Measurements from ENCODE around the gene NEUROD2.

Gene NEUROD2

DNA sequence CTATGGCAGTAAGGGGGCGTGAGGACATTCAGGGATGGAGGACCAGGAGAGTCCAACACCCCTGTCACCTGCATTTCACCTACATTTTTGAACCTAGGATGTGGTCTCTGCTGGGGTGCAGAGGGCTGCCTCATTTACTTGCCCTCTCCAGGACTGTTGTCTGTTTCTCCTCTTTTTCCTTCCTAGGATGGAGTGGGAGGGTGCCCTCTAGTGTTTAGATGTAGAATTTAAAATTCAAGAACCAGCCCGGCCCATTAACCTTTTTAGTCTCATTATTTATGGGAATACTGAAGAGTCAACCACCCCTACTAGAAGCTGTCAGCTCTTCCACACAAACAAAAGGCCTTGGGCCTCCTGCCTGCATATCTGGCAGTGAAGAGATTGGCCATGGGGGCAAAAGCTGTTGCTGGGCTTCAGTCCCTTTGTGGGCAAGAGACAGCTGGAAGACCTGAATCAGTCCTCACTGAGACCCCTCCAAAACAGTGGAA lies 26.7 kb upstream of the NEUROD2 start:
- peak; percentile 46 for DNase-seq

DNA sequence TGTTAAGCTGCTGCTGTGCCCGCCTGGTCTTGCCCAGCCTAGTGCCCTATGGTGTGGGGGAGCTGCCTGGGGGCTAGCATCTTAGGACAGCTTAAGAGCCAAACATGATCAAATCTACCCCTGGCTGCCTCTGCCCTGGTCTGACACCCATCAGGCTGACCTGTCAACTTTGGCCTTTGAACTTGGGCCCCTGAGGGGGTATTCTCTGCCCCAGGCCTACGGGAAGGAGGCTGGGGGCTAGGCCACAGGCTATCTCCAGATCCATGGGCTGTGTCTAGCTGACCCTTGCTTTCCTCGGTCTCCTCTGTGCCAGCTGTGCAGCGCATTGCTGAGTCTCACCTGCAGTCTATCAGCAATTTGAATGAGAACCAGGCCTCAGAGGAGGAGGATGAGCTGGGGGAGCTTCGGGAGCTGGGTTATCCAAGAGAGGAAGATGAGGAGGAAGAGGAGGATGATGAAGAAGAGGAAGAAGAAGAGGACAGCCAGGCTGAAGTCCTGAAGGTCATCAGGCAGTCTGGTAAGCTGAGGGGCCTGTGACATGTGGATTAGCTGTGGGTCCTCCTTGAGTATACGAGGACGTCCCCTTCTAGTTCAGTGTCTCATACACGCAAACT lies 26.0 kb upstream of the NEUROD2 start:
- DNase-seq: no peak

DNA sequence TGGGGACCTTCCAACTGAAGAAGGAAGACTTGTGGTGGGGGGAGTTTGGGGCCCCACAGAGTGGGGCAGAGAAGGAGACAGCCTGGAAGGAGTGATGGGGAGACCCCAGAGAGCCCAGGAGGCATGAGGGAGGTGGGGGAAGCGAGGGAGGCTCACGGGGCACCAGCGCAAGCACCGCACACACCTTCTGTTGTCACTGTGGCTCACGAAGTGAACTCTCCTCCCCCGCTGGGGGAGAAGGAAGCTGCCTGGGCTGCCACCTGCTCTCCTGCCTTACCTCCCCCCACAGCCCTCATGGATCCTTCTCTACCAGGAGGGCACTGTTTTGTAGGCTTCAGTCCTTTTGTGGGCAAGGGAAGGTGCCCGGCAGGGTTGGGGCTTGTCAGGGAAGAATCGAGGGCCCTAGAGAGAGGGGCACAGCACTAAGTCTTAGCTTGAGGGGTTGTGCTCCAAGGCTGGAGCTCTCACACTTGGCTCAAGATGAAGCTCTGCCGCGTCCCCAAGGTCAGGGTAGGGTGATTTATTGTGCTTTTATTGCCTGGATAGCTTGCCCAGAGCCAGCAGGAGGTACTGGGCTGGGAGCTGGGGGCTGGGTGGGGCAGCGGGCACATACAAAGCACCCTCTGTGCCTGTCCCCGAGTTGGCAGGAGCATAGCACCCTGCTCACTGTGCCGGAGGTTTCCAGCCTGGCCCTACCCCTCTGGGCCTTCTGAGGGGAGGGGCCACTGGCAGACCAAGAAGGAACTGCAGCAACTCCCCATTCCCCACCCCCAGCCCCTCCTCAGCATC lies 24.6 kb upstream of the NEUROD2 start:
- no peak for DNase-seq

DNA sequence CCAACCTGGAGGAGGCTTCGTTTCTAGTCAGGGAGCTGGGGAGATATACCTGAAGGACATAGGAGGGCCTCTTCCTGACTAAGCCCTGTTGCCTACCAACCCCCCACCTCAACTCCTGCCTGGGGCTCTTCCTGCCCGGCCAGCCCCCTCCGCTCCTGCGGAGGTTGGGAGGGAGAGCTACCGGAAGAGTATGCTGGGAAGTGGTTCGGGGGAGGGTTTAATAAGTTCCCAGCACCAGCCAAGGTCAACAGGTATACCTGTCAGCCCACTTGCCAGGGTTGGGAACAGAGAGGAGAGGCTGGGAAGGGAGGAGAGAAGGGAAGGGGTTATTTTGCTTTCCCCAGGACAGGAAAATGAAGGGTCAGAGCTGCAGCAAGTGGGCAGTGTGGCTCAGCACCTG lies 23.7 kb upstream of the NEUROD2 start:
- DNase-seq: no peak

DNA sequence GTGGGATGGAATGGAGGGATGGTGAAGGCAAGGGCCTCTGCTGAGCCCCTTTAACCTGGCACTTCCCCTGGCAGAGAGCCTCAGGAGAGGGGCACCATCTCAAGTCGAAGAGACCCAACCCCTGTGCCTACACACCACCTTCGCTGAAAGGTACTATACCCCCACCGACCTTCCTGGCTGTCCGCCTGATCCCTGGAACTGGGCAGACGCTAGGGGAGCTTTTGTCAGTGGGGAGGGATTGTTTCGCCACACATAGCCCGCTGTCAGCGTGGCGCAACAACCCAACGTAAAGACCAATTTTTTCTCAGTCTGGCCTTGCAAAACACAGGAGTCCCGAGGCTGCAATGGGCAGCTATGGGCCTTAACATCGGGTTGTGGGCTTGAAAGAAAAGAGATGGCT lies 22.2 kb upstream of the NEUROD2 start:
- no peak for DNase-seq

DNA sequence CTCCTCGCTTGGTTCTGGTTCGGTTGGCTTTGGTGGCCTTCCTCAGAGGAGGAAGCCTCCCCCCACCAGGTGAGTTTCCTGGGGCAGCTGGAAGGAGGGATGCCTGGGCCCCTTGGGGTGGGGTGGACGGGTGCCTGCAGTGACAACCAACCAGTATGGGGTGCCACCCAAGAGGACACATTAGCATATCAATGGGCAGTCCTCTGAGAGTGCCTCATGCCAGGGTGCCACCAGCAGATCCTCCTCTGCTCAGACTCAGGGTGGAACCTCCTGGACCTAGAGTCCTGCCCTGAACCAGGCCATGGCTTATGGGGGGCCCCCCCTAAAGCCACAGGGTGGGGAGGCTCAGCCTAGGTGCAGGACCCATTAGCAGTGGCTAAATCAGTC lies 21.8 kb upstream of the NEUROD2 start:
- DNase-seq: no peak

DNA sequence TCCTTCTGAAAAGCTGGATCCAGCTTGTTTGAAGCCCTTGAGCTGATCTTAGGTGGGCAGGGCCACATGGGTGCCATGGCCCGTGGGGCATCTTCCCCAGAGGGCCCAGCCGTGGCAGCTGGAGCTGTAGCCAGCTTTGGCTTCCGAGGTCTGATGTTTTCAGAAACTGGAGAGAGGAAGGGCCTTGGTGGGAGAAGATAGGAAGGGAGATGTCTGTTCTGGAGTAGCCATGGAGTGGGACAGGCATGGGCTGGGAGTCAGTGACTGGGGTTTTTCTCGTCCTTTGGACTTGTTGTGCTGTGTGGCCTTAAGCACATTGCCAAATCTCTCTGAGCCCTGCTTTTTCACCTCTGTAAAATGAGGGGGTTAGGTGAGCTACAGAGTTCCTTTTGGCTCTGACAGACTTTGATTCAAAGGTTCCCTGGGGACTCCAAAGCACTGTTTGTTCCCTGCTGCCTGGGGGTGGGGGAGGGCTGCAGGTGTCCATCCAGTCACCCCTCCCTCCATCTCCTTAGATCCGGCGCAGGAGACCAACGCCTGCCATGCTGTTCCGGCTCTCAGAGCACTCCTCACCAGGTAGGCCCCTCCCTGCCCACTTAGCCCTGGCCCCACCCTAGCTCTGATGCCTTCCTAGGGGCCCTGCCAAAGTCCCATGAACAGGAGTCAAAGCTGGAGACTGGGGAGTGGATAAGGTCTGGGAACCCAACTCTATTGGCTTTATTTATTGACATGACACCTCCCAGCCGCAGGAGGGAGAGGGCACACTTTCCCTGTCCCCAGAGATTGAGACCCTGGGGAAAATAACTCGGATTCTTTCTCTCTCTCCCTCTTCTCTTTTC lies 21.2 kb upstream of the NEUROD2 start:
- no peak for DNase-seq

DNA sequence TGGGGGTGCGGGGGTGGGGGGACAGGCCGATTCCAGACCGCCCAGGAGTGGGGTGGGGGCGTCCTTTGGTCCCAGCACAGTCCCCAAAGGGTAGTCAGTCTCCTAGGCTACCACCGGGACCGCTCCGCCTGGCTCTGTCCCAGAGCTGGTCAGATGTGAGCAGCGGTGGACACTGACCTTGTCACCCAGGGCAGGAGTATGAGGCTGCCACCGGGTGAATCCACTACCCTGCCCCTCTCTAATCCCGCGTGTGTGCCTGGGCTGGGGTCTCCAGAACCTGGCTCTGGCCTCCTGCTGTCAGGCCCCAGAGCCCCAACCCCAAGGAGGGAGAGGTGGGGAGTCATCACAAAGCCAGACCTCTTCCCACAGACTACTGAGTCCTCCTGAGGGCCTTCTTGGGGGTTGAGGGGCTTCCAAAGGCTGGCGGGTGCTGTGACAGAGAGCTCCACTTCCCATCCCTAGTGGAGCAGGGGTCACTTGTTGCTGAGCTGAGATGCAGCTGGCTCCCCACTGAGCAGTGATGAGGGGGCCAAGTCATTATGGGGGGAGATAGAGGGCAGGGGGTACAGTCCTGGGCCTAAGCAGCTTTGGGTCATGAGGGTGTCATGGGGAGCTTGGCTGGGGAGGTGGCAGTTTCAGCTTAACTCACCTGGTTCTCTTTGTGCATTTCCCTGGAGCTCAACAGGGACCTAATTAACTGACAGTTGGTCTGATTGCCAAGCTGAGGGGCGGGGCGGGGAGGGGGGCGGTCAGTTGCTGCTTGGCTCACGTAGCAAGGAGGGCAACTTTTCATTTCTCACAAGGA lies 20.2 kb upstream of the NEUROD2 start:
- no peak for DNase-seq

DNA sequence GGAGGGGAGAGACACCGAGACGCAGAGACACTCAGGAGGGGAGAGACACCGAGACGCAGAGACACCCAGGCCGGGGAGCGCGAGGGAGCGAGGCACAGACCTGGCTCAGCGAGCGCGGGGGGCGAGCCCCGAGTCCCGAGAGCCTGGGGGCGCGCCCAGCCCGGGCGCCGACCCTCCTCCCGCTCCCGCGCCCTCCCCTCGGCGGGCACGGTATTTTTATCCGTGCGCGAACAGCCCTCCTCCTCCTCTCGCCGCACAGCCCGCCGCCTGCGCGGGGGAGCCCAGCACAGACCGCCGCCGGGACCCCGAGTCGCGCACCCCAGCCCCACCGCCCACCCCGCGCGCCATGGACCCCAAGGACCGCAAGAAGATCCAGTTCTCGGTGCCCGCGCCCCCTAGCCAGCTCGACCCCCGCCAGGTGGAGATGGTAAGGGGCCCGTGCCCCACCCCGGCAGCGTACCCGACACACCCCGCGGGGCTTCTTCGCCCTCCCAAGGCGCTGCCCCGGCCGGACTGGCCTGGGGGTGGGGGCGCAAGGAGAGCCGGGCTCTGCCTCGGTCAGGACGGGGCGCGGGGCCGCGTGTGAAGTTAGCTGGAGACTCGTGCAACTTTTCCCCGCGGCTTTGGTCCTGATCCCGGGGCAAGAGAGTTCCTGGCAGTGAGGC lies 19.5 kb upstream of the NEUROD2 start:
- DNase-seq: no peak

DNA sequence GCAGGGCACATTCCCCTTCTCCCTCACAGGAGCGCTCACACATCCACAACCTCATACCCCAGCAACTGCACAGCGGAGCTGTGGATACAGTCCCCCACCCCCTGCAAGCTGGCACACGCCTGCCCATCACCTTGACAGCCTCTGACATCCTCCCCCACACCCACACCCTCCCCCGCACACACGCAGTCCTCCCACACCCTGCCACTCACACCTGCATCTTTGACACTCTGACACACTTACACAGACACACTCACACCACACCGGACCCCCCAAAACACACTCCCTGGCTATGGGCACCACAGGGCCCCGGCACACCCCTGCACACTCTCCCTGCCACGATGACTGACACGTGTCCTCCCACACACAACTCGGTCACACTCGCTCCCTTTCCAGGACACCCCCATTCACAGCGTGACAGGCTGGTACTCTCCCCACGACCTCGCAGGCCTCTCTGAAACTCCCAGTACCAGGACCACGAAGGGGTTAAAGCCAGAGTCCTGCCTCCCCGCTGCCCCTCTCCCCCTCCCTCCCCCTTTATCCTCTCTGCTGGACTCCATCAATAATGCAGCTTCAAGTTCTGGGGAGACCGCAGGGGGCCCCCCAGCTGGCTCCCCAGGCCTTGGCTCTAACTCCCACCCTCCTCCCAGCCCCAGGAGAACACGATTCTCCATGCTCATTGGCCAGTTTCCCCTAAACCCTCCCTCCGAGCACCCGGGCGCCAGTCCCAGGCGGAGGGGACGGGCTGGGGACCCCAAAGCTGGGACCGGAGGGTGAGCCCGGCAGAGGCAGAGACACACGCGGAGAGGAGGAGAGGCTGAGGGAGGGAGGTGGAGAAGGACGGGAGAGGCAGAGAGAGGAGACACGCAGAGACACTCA lies 18.7 kb upstream of the NEUROD2 start, which contains the start of gene PPP1R1B:
TSS of gene PPP1R1B (plus strand) at position 782 of the 876 bp plus-strand sequence. CDS start 441 bp downstream, outside the sequence.
- no peak for DNase-seq

DNA sequence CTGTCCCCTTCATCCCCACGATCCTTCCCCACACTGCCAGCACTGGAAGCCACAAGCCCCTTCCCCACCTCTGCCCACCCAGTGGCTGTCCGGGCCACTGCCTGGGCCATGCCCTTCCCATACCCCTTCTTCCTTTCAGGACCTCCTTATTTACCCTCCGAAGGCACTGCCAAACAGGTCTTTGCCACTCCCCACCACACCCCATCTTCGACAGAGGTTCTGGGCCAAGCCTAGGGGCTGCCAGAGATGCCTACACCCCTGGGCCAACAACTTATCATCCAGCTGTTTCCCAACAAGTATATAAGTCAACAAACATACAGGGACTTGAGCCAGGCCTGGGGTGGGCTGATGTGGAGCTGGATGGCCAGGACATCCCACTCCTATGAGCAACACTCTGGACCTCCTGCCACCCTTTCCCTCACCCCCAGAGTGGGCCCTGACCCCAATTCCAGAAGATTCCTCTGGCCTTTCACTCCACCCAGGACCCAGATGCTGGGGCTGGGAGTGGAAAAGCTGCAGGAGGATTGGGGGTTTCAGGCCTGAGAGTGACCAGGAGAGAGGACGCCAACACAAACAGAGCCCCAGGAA lies 17.6 kb upstream of the NEUROD2 start:
- DNase-seq: no peak

DNA sequence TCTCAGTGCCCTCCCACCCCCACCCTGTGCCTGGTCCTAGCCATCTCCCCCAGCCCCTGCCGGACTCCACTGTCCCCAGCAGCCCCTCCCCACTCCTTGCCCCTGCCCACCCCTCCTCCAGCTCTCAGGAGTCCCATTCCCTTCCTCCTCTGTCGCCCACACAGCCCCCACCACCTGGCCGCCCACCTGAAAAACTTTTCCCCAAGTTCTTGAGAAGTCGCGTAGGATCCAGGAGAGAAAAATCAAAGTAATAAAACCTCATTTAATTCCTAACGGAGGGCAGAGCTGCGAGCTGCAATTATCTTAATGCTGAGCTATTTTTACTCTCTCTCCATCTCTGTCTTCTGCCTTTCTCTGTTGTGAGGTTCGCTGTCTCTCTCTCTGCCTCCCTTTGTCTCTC lies 16.6 kb upstream of the NEUROD2 start:
- DNase-seq: no peak

DNA sequence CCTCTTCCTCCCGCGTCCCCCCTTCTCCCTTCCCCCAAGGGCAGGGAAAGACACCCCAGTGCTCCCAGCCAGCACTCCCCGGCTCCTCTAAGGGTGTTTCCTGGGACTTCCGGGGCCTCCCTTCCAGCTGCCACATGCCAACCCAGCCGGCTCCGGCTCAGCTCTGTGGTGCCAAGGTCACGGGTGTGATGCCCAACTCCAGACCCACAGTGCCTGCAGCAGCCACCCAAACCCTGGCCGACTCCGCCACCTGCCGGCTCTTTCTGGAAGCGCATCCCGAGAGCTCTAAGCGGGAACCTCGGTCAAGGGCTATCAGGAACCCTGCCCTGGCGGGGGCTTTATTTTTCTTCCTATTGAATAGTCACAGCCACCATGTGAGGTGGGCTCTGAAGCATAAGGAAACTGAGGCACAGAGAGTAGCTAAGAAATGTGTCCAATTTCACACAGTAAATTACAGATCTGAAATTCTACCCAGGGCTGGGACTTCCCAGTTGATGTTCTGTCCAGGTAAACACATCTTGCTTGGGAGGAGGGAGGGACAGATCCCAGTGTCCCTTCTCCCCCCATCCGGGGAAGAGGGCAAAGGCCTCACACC lies 15.7 kb upstream of the NEUROD2 start:
- DNase-seq: peak; percentile 59

DNA sequence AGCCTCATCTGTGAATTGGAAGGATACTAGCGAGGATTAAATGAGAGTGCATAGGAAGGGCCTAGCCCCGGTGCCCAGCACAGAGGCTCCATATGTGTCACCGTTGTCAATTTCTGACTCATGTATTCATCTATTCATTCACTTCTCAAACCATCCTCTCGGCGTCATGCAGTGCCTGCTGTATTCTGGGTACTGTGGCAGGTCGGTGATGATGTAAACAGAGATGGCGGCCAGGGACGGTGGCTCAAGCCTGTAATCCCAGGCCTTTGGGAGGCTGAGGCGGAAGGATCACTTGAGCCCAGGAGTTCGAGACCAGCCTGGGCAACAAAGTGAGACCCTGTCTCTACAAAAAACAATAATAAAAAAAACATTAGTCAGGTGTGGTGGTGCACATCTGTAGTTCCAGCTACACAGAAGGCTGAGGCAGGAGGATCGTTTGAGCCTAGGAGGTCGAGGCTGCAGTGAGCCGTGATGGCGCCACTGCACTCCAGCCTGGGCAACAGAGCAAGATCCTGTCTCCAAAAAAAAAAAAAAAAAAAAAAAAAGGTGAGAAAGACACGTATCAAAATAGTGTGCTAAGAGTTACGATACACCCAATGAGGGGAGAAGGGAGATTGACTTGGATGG lies 14.8 kb upstream of the NEUROD2 start:
- no peak for DNase-seq

DNA sequence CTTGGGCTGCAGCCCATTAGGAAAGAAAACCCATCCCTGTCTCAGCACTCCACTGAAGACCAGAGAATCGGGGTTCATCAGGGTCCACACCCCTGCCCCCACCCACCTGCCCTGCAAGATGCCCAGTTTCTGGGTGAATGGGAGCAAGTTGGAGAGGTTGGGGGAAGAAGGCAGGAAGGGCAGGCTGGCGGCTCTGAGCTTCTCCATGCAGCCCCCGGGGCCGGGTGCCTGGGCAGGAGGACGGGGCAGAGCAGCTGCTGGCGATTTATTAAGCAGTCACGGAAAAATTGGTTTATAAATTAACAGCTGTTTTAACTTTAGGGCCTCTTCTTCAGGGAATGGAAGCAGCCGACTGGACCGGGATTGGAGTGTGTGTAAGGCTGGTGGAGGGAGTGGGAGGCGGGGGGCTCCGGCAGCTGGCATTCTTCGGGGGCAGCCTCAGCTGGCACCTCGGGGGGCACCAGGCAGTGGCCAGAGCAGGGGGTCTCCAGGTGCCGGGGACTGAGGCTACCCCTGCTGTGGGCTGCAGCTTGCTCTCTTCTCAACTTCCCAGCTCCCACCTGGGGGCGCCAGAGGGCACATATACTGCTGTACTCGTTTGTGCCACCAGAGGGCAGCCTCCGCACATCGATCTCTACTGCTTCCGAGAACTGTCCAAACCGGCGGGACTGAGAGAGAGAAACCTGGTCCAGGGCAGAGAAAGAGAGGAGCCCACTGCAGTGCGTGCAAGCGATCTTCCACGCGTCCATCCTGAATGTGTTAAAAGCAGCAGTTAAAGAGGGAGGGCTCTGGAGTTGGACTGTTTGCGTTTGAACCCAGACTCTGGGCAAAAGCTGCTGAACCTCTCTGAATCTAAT lies 14.0 kb upstream of the NEUROD2 start:
- peak; percentile 78 for DNase-seq

DNA sequence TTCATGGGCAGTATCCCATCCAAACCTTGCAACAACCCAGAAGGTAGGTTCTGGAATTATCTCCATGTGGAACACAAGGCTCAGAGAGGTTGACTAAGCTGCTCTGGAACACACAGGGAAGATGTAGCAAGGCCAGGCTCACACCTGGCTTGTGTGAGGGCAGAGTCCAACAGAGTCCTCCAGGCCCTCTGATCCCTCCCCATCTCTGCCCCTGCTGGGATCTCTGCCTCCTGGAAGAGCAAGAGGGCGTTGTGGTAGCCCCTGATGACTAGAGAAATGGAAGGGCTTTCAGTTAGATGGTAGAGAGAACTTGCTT lies 12.0 kb upstream of the NEUROD2 start:
- DNase-seq: no peak

DNA sequence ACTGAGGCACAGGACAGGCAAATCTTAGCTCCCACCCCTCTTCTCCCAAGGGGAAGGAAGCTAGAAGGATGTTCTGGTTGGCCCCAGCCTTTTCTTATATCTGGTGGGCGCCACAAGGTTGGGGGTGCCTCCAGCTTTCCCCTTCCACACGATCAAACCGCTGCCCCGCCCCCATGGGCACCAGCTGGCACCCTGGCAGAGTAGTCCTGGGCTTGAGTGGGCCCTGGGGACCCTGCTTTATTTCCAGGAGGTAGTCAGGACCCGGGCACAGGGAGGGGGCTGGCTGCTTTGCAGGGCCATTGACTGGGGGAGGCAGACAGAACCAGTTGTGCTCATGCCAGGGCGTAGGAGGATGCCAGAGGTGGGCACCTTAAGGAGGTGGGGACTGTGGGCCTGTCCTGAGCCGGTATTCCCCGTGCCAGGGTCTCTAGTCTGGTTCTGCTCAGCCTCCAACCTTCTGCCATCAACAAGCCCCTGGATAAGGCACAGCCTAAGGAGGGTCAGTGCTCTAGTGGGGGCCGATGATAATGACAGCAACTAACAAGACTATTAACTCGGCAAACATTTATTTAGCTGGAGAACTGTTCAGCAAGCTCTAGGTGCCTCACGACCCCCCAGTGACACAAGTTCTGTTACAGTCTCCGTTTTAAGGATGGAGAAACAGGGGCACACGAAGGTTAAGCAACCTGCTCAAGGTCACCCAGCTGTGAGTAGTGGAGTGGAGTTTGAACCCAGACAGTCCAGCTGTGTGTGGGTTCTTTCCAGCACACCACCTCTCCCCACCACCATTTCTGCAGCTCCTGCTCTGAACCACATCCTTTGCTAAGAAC lies 11.5 kb upstream of the NEUROD2 start:
- DNase-seq: no peak
